ENCODE data around the gene ENTPD3. TPM values are rescaled to one million over a fixed set of nuclear protein-coding genes. Genes with fewer than 3 reads are reported as not detected.

ENTPD3 gene, protein sequence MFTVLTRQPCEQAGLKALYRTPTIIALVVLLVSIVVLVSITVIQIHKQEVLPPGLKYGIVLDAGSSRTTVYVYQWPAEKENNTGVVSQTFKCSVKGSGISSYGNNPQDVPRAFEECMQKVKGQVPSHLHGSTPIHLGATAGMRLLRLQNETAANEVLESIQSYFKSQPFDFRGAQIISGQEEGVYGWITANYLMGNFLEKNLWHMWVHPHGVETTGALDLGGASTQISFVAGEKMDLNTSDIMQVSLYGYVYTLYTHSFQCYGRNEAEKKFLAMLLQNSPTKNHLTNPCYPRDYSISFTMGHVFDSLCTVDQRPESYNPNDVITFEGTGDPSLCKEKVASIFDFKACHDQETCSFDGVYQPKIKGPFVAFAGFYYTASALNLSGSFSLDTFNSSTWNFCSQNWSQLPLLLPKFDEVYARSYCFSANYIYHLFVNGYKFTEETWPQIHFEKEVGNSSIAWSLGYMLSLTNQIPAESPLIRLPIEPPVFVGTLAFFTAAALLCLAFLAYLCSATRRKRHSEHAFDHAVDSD
- total RNA-seq: 0.36 and 0.88 TPM in 2 replicates

DNA sequence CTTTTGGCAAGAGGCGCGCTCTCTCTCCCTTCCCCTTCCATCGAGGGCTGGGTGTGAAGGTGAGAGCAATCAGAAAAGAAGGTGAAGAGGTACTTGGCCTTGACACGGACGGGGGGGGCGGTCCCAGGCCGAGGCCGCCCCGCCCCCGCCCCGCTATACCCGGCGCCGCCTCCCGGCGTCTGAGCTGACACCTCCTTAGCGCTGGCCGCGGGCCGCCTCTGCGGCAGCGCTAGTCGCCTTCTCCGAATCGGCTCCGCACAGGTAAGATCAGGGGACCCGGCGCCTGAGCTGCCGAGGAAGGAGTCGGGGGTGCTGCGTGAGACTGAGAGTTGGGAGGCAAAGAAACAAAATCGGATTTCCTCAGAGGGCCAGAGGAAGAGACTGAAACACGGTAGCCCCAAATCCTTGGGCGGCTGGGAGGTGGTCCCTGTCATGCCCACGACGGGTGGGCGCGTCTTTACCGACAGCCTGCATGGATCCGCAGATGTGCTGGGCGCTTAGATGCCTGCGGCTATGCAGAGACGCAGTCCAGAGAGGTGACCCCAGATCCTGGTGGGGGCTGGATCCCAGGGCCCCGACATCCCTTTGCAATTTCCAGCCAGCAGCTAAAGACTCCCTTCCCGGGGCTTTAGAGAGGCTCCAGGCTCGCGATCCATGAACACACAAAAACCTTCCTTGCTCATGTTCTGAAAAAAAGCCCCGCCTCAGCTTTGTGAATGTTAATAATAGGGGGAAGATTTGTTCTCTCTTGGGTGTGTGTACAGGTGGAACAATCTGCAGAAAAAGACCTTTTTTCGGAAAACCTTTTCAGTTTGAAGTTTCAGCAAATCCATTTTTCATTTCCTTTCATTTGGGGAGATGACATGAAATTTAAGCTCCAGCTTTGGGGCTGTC is at the start of gene ENTPD3:
Gene ENTPD3, plus strand, starts transcription at position 184 of the 894 bp plus-strand sequence. CDS start 874 bp downstream, outside the sequence.
- Histone ChIP-seq H3K4me2 (ENCODE audit: insufficient read depth, low read length) (peak within 1 kb of the TSS; percentile 84), H2AFZ (ENCODE audit: low read length) (peak within 1 kb of the TSS; percentile 76)
- peak; percentile 87 for DNase-seq (ENCODE audit: insufficient read length, low spot score, missing footprints)

DNA sequence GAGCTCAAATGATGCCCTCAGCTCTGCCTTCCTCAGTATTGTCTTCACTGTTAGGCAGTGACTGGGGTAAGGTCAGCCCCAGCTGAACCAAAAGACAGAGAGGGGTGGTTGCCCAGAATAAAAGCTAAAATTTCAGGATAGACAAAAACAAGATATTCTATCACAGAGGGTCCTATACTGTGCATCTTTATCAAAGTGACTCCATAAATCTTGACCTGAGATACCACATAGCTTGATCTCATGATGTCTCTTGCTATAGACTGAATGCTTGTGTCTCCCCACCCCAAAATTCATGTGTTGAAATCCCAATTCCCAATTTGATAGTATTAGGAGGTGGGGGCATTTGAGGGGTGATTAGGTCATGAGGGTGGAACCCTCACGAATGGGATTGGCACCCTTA is 47.1 kb upstream of the ENTPD3 start:
- Histone ChIP-seq H3K36me3 (ENCODE audit: insufficient read depth, low read length) (no peaks in the 10 kb centered on the region), H4K20me1 (ENCODE audit: insufficient read depth, low read length) (no peaks in the 10 kb centered on the region), H3K27ac (ENCODE audit: low read depth, low read length) (no peak overlapping the region), H3K9me3 (ENCODE audit: low read depth, low read length) (no peaks in the 10 kb centered on the region), H2AFZ (ENCODE audit: low read length) (no peak overlapping the region), H3K4me3 (ENCODE audit: insufficient read depth, low read length) (no peak overlapping the region), H3K79me2 (ENCODE audit: insufficient read depth, low read length) (no peaks in the 10 kb centered on the region), H3K4me1 (ENCODE audit: insufficient read depth, low read length) (no peaks in the 10 kb centered on the region), H3K27me3 (ENCODE audit: insufficient read depth, low read length) (no peaks in the 10 kb centered on the region), H3K4me2 (ENCODE audit: insufficient read depth, low read length) (no peak overlapping the region)
- DNase-seq (ENCODE audit: insufficient read length, low spot score, missing footprints): no peak
- TF ChIP-seq, protein P1, sequence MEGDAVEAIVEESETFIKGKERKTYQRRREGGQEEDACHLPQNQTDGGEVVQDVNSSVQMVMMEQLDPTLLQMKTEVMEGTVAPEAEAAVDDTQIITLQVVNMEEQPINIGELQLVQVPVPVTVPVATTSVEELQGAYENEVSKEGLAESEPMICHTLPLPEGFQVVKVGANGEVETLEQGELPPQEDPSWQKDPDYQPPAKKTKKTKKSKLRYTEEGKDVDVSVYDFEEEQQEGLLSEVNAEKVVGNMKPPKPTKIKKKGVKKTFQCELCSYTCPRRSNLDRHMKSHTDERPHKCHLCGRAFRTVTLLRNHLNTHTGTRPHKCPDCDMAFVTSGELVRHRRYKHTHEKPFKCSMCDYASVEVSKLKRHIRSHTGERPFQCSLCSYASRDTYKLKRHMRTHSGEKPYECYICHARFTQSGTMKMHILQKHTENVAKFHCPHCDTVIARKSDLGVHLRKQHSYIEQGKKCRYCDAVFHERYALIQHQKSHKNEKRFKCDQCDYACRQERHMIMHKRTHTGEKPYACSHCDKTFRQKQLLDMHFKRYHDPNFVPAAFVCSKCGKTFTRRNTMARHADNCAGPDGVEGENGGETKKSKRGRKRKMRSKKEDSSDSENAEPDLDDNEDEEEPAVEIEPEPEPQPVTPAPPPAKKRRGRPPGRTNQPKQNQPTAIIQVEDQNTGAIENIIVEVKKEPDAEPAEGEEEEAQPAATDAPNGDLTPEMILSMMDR (IDR thresholded peaks at IDR 0.05; ENCODE audit: extremely low read depth, low read depth, low read length): no peak

More for the DNA sequence above, at the start of gene ENTPD3:
- TF ChIP-seq, protein P1 (IDR thresholded peaks at IDR 0.05; ENCODE audit: extremely low read depth, low read depth, low read length): no peak
- Histone ChIP-seq H3K36me3 (ENCODE audit: insufficient read depth, low read length) (no peaks in the 10 kb centered on the region), H3K27me3 (ENCODE audit: insufficient read depth, low read length) (peaks cover 10% of the 10 kb centered on the region), H3K4me1 (ENCODE audit: insufficient read depth, low read length) (peaks cover 11% of the 10 kb centered on the region), H3K27ac (ENCODE audit: low read depth, low read length) (no peak within 1 kb of the TSS), H3K4me3 (ENCODE audit: insufficient read depth, low read length) (peak within 1 kb of the TSS; percentile 69), H3K79me2 (ENCODE audit: insufficient read depth, low read length) (no peaks in the 10 kb centered on the region), H3K9me3 (ENCODE audit: low read depth, low read length) (no peaks in the 10 kb centered on the region), H4K20me1 (ENCODE audit: insufficient read depth, low read length) (no peaks in the 10 kb centered on the region)

DNA sequence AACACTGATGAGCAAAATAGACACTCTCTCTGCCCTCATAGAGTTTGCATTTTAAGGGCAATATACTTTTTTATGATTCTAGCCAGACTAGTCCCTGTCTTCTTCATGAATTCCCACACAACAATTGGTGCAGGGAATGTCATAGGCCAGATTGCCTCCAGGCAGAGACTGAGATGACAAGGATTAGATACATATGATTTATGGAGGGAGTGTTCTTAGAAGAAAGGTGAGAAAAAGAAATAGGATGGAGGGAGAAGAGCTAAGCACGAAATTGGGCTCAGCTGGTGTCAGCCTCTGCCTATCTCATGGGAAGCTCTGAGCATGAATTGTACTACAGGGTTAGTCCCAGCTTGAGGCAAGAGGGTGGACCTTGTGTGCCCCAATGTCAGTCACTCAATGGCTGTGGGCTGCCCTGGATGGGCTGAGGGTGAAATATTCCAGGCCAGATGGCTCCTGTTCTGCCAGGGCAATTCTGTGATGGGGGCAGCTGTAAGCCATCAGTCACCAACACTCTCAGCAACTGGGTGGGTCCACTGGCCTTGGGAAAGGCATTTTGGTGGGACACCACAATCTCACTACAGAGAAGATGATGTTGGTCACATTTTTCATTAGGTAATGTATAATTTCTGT is 46.3 kb upstream of the ENTPD3 start:
- H3K79me2 ChIP-seq (ENCODE audit: insufficient read depth, low read length): no peaks in the 10 kb centered on the region
- H3K27ac ChIP-seq (ENCODE audit: low read depth, low read length): no peak overlapping the region
- no peak overlapping the region for H2AFZ ChIP-seq (ENCODE audit: low read length)
- H3K36me3 ChIP-seq (ENCODE audit: insufficient read depth, low read length): no peaks in the 10 kb centered on the region
- H3K4me2 ChIP-seq (ENCODE audit: insufficient read depth, low read length): no peak overlapping the region
- DNase-seq (ENCODE audit: insufficient read length, low spot score, missing footprints): peak; percentile 15
- no peaks in the 10 kb centered on the region for H4K20me1 ChIP-seq (ENCODE audit: insufficient read depth, low read length)
- no peaks in the 10 kb centered on the region for H3K27me3 ChIP-seq (ENCODE audit: insufficient read depth, low read length)
- no peaks in the 10 kb centered on the region for H3K4me1 ChIP-seq (ENCODE audit: insufficient read depth, low read length)
- H3K4me3 ChIP-seq (ENCODE audit: insufficient read depth, low read length): no peak overlapping the region
- TF ChIP-seq, protein P1 (IDR thresholded peaks at IDR 0.05; ENCODE audit: extremely low read depth, low read depth, low read length): no peak
- no peaks in the 10 kb centered on the region for H3K9me3 ChIP-seq (ENCODE audit: low read depth, low read length)

All from osteoblast (primary cell).